Liver (tissue), 9 donors: ENCODE data around the gene RBCK1. TPM values are rescaled to one million over a fixed set of nuclear protein-coding genes. Genes with fewer than 3 reads are reported as not detected.
"Not testable (repeated sequence)": the region's sequence is repeated elsewhere in the genome, so short reads cannot be mapped to it uniquely, and the experiment has no call there.

Source experiments
- DNase-seq: peaks from one replicate; pipeline ENCODE4 v3.0.0-alpha.2; 2017; ENCODE audit warnings: low spot score
- H3K27ac ChIP-seq, 2 donors: one replicate each; pipeline ENCODE4 v1.7.0; 2013; ENCODE audit warnings: inconsistent platforms in 2 of 2, low read length in 2 of 2, control low read depth in 1 of 2, low read depth in 1 of 2, mild to moderate bottlenecking in 1 of 2
- H3K27me3 ChIP-seq, 4 donors: one replicate each; pipeline versions ENCODE4 v1.6.1 to v1.7.0; 2013; ENCODE audit warnings: low read length in 3 of 4, inconsistent platforms in 1 of 4, mild to moderate bottlenecking in 1 of 4, moderate library complexity in 1 of 4; ENCODE audit not compliant: control insufficient read depth in 4 of 4, insufficient read depth in 4 of 4
- H3K36me3 ChIP-seq, 4 donors: one replicate each; pipeline versions ENCODE4 v1.6.1 to v1.7.0; 2013; ENCODE audit warnings: low read length in 3 of 4, mild to moderate bottlenecking in 3 of 4, low read depth in 1 of 4, moderate library complexity in 1 of 4; ENCODE audit not compliant: control insufficient read depth in 4 of 4, insufficient read depth in 3 of 4
- H3K4me1 ChIP-seq, 4 donors: one replicate each; pipeline versions ENCODE4 v1.6.1 to v1.7.0; 2013; ENCODE audit warnings: low read length in 3 of 4, mild to moderate bottlenecking in 3 of 4, moderate library complexity in 1 of 4; ENCODE audit not compliant: control insufficient read depth in 4 of 4, insufficient read depth in 4 of 4
- H3K4me3 ChIP-seq, 3 donors: one replicate each; pipeline versions ENCODE4 v1.6.1 to v1.7.0; 2013; ENCODE audit warnings: low read length in 3 of 3, control low read depth in 1 of 3, low read depth in 1 of 3, mild to moderate bottlenecking in 1 of 3
- H3K9ac ChIP-seq, 2 donors: one replicate each; pipeline ENCODE4 v1.7.0; 2013; ENCODE audit warnings: low read length in 2 of 2, mild to moderate bottlenecking in 2 of 2, moderate library complexity in 2 of 2, control low read depth in 1 of 2, low read depth in 1 of 2
- H3K9me3 ChIP-seq, 4 donors: one replicate each; pipeline versions ENCODE4 v1.6.1 to v1.7.0; 2013; ENCODE audit warnings: low read length in 3 of 4; ENCODE audit not compliant: control insufficient read depth in 4 of 4
- ATF3 ChIP-seq: IDR thresholded peaks from 2 replicates; pipeline ENCODE4 v1.6.1; 2016; ENCODE audit warnings: antibody characterized with exemption
- CTCF ChIP-seq: fragments of 150-350 bp; IDR thresholded peaks from 2 replicates; pipeline ENCODE4 v1.5.1; 2017; ENCODE audit warnings: improper control_type of control experiment, low read depth, low read length; ENCODE audit not compliant: missing input control
- EGR1 ChIP-seq, 2 donors: IDR thresholded peaks; 2 replicates each; pipeline ENCODE4 v1.6.1; 2016 to 2018; ENCODE audit warnings: antibody characterized with exemption in 2 of 2, low read depth in 2 of 2
- FOXA1 ChIP-seq: IDR thresholded peaks from 2 replicates; pipeline ENCODE4 v1.6.1; 2016; ENCODE audit warnings: antibody characterized with exemption
- FOXA2 ChIP-seq: IDR thresholded peaks from 2 replicates; pipeline ENCODE4 v1.6.1; 2016; ENCODE audit warnings: antibody characterized with exemption
- GABPA ChIP-seq, 2 donors: IDR thresholded peaks in 1 of 2; conservative IDR thresholded peaks in 1 of 2; 2 replicates each; pipeline ENCODE4 v1.6.1; 2016; ENCODE audit warnings: antibody characterized with exemption in 2 of 2, mild to moderate bottlenecking in 1 of 2, moderate library complexity in 1 of 2
- HNF4A ChIP-seq, 2 donors: conservative IDR thresholded peaks; 2 replicates each; pipeline ENCODE4 v1.6.1; 2016; ENCODE audit warnings: antibody characterized with exemption in 2 of 2, mild to moderate bottlenecking in 2 of 2
- HNF4G ChIP-seq: IDR thresholded peaks from 2 replicates; pipeline ENCODE4 v1.6.1; 2016; ENCODE audit warnings: antibody characterized with exemption
- JUND ChIP-seq, 2 donors: IDR thresholded peaks; 2 replicates each; pipeline ENCODE4 v1.6.1; 2016; ENCODE audit warnings: antibody characterized with exemption in 2 of 2
- NR2F2 ChIP-seq: IDR thresholded peaks from 2 replicates; pipeline ENCODE4 v1.6.1; 2016; ENCODE audit warnings: antibody characterized with exemption
- RAD21 ChIP-seq, 2 donors: IDR thresholded peaks; 2 replicates each; pipeline ENCODE4 v1.6.1; 2016; ENCODE audit warnings: antibody characterized with exemption in 2 of 2, mild to moderate bottlenecking in 2 of 2
- REST ChIP-seq: IDR thresholded peaks from 2 replicates; pipeline ENCODE4 v1.6.1; 2016; ENCODE audit warnings: antibody characterized with exemption, mild to moderate bottlenecking
- RXRA ChIP-seq, 2 donors: IDR thresholded peaks; 2 replicates each; pipeline ENCODE4 v1.6.1; 2017 to 2018; ENCODE audit warnings: antibody characterized with exemption in 2 of 2, mild to moderate bottlenecking in 1 of 2
- SP1 ChIP-seq: IDR thresholded peaks from 2 replicates; pipeline ENCODE4 v1.6.1; 2018; ENCODE audit warnings: antibody characterized with exemption, mild to moderate bottlenecking
- TAF1 ChIP-seq: conservative IDR thresholded peaks from 2 replicates; pipeline ENCODE4 v1.6.1; 2016; ENCODE audit warnings: antibody characterized with exemption, mild to moderate bottlenecking
- YY1 ChIP-seq: IDR thresholded peaks from 2 replicates; pipeline ENCODE4 v1.6.1; 2016; ENCODE audit warnings: antibody characterized with exemption, mild to moderate bottlenecking
- WGBS: extraction: QIAGEN DNeasy Blood & Tissue Kit; methylation state at CpG from one replicate; pipeline ENCODE4 v1.1.7; 2013; 5-methylcytosine and 5-hydroxymethylcytosine counted together
- polyA plus RNA-seq, 2 donors: library from polyadenylated mRNA; stranded (reverse) in 1 of 2; unstranded in 1 of 2; fragments of 200-250 nt in 1 of 2; fragments of >200 nt in 1 of 2; fragmentation: Nextera tagmentation in 1 of 2; extraction: Ambion mirVana in 1 of 2; gene quantifications; one replicate each; pipeline versions ENCODE4 v1.2.1 to v1.2.3, GENCODE V29; 2013 to 2015
- total RNA-seq, 2 donors: library from RNA; depleted of rRNA; stranded (reverse); fragments of >200 nt; gene quantifications; one replicate each; pipeline ENCODE4 v1.2.3, GENCODE V29; 2014
- TF ChIP-seq, protein P1 (sequence below): IDR thresholded peaks from 2 replicates; pipeline ENCODE4 v1.6.1; 2016; ENCODE audit warnings: antibody characterized with exemption
- TF ChIP-seq, protein P2 (sequence below): IDR thresholded peaks from 2 replicates; pipeline ENCODE4 v1.6.1; 2016; ENCODE audit warnings: antibody characterized with exemption
- donor health status: healthy.
- donor health status: healthy.
- donor health status: healthy.
- donor health status: healthy.
- donor health status: healthy.

Gene RBCK1
- total and polyA plus RNA-seq, 4 donors = 18.0 to 62.6 (median 54.8) TPM

DNA sequence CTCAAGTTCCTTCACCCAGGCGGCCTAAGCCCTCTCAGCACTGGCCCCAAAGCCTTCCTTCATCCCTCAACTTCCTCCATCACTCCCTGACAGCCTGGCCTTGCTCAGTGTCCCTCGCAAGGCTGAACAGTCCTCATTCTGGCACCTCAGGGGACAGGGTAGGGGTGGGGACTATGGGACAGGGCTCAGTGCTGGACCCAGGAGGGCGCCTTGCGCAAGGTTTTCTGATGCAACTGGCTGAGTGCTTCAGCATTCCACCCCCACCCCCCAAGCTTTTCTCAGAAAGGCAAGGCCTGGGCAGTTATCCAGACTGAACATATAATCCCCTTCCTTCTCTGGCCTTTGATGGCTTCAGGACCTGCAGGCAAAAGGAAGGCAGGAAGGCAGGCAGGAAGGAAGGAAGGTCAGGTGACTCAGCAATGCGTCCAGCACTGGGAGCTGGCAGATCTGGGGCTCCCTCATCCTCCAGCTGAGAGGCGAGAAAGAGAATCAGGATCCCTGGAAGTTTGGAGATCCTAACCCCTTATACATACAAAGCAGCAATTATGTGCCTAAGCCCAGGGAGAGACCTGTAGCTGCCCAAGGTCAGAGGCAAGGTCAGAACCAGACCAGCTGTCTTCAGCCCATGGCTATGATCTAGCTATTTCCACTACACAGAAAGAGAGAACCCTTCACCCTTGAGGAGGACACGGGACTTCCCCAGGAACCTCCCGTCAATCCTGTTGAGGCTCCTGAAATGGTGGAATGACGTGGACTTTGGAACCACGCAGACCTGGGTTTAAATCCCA lies 36.1 kb upstream of the RBCK1 start:
- peak overlapping the region in 1 of 2 donors; percentile 71 for H3K9ac ChIP-seq
- 37% methylated on average over 10 of the region's 10 CpGs for WGBS
- DNase-seq = peak; percentile 76
- peak overlapping the region; percentile 81 to 91 for H3K27ac ChIP-seq
- TF ChIP-seq SP1 (peak; percentile 97), TAF1 (no peak), RXRA (IDR thresholded peaks at IDR 0.05) (peak; percentile 94 to 98), FOXA1 (no peak), YY1 (peak; percentile 78), EGR1 (IDR thresholded peaks at IDR 0.05; ENCODE audit: low read depth in 2 of 2) (peak; percentile 51 to 60), GABPA (IDR thresholded peaks at IDR 0.05 in 1 of 2, conservative IDR thresholded peaks at IDR 0.05 in 1 of 2) (no peak), HNF4A (conservative IDR thresholded peaks at IDR 0.05) (peak; percentile 88 to 95), NR2F2 (peak; percentile 90), CTCF (no peak), HNF4G (peak; percentile 73), ATF3 (peak; percentile 95), FOXA2 (no peak), RAD21 (IDR thresholded peaks at IDR 0.05) (peak; percentile 48 to 49), JUND (IDR thresholded peaks at IDR 0.05) (peak; percentile 70 to 85), REST (no peak)
- TF ChIP-seq, protein P1, sequence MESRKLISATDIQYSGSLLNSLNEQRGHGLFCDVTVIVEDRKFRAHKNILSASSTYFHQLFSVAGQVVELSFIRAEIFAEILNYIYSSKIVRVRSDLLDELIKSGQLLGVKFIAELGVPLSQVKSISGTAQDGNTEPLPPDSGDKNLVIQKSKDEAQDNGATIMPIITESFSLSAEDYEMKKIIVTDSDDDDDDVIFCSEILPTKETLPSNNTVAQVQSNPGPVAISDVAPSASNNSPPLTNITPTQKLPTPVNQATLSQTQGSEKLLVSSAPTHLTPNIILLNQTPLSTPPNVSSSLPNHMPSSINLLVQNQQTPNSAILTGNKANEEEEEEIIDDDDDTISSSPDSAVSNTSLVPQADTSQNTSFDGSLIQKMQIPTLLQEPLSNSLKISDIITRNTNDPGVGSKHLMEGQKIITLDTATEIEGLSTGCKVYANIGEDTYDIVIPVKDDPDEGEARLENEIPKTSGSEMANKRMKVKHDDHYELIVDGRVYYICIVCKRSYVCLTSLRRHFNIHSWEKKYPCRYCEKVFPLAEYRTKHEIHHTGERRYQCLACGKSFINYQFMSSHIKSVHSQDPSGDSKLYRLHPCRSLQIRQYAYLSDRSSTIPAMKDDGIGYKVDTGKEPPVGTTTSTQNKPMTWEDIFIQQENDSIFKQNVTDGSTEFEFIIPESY = peak; percentile 76
- TF ChIP-seq, protein P2, sequence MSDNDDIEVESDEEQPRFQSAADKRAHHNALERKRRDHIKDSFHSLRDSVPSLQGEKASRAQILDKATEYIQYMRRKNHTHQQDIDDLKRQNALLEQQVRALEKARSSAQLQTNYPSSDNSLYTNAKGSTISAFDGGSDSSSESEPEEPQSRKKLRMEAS = peak; percentile 71
- peaks cover 12 to 38% (median 29%) of the 10 kb centered on the region in 4 donors for H3K4me1 ChIP-seq
- no peaks in the 10 kb centered on the region for H3K36me3 ChIP-seq
- no peaks in the 10 kb centered on the region for H3K27me3 ChIP-seq
- H3K4me3 ChIP-seq = no peak overlapping the region
- no peaks in the 10 kb centered on the region for H3K9me3 ChIP-seq

GRCh38 chr20:372543-373082 lies 35.5 kb upstream of the RBCK1 start:
- not testable (repeated sequence) for H3K27me3 ChIP-seq, H3K9ac ChIP-seq, H3K9me3 ChIP-seq, H3K36me3 ChIP-seq, H3K4me3 ChIP-seq, DNase-seq
- peaks cover 12 to 38% (median 29%) of the 10 kb centered on the region in 4 donors for H3K4me1 ChIP-seq
- H3K27ac ChIP-seq = peak overlapping the region; percentile 81 to 91
- WGBS = 84% methylated on average over 11 of the region's 11 CpGs
